CD8-positive, alpha-beta memory T cell (primary cell): ENCODE results near the gene ARID3C. TPM values are rescaled to one million over a fixed set of nuclear protein-coding genes. Genes with fewer than 3 reads are reported as not detected.

Experiments
- CTCF ChIA-PET: fragments of 350-600 bp; sonication (Branson Sonifier 250); formaldehyde crosslinking; loops from one replicate; lab custom pipeline; 2021; ENCODE audit warnings: antibody characterized with exemption; lab: Charles Lee
- POLR2A ChIA-PET: fragments of 350-600 bp; sonication (Branson Sonifier 250); formaldehyde crosslinking; loops from one replicate; lab custom pipeline; 2021; ENCODE audit warnings: antibody characterized with exemption; lab: Charles Lee
- DNase-seq, 5 donors: peaks; one replicate each; pipeline versions ENCODE4 v3.0.0 to v3.0.0-alpha.2; 2020 to 2022; ENCODE audit warnings: mixed read lengths in 1 of 5
- H3K27ac ChIP-seq: one replicate; pipeline ENCODE4 v1.7.0; 2013; ENCODE audit warnings: low read depth, mild to moderate bottlenecking, low read length, moderate library complexity
- H3K27me3 ChIP-seq: 2 replicates; pipeline ENCODE4 v1.7.0; 2013; ENCODE audit warnings: low read length, mild to moderate bottlenecking; ENCODE audit not compliant: insufficient read depth, poor library complexity, severe bottlenecking
- H3K36me3 ChIP-seq: 2 replicates; pipeline ENCODE4 v1.7.0; 2013; ENCODE audit warnings: mild to moderate bottlenecking, low read length, moderate library complexity; ENCODE audit not compliant: insufficient read depth
- H3K4me1 ChIP-seq: 2 replicates; pipeline ENCODE4 v1.7.0; 2013; ENCODE audit warnings: mild to moderate bottlenecking, low read length, moderate library complexity; ENCODE audit not compliant: insufficient read depth
- H3K4me3 ChIP-seq: 2 replicates; pipeline ENCODE4 v1.7.0; 2013; ENCODE audit warnings: mild to moderate bottlenecking, low read length
- H3K9me3 ChIP-seq: 2 replicates; pipeline ENCODE4 v1.7.0; 2013; ENCODE audit warnings: mild to moderate bottlenecking, low read length
- H3K27ac Mint-ChIP-seq, 8 donors: one replicate each; pipeline ENCODE4 v1.8.0; 2020 to 2021; ENCODE audit warnings: mixed read lengths in 8 of 8, mild to moderate bottlenecking in 6 of 8, inconsistent platforms in 3 of 8, moderate library complexity in 3 of 8
- H3K27me3 Mint-ChIP-seq, 2 donors: one replicate each; pipeline ENCODE4 v1.8.0; 2020 to 2021; ENCODE audit warnings: mixed read lengths in 2 of 2, mild to moderate bottlenecking in 1 of 2, moderate library complexity in 1 of 2
- H3K36me3 Mint-ChIP-seq, 3 donors: one replicate each; pipeline ENCODE4 v1.8.0; 2020 to 2021; ENCODE audit warnings: mixed read lengths in 3 of 3, inconsistent platforms in 1 of 3, mild to moderate bottlenecking in 1 of 3
- H3K4me1 Mint-ChIP-seq, 3 donors: one replicate each; pipeline ENCODE4 v1.8.0; 2020 to 2021; ENCODE audit warnings: mixed read lengths in 3 of 3, inconsistent platforms in 1 of 3, mild to moderate bottlenecking in 1 of 3
- H3K4me3 Mint-ChIP-seq, 7 donors: one replicate each; pipeline ENCODE4 v1.8.0; 2020 to 2021; ENCODE audit warnings: mixed read lengths in 7 of 7, mild to moderate bottlenecking in 6 of 7, moderate library complexity in 4 of 7, inconsistent platforms in 2 of 7
- H3K9me3 Mint-ChIP-seq, 5 donors: one replicate each; pipeline ENCODE4 v1.8.0; 2020 to 2022; ENCODE audit warnings: mixed read lengths in 5 of 5, mild to moderate bottlenecking in 3 of 5, moderate library complexity in 2 of 5, inconsistent platforms in 1 of 5
- polyA plus RNA-seq: library from polyadenylated mRNA; unstranded; fragments of 300-500 nt; fragmentation: Illumina TruSeq; gene quantifications from one replicate; pipeline ENCODE4 v1.2.3, GENCODE V29; 2021
- total RNA-seq, 2 experiments: library from RNA; stranded (reverse); gene quantifications; one replicate each; pipeline ENCODE4 v1.2.3, GENCODE V29; 2021

Gene ARID3C
- total and polyA plus RNA-seq, 3 experiments from 2014 or later, result 0.22 to 0.44 TPM; not detected in 1

DNA sequence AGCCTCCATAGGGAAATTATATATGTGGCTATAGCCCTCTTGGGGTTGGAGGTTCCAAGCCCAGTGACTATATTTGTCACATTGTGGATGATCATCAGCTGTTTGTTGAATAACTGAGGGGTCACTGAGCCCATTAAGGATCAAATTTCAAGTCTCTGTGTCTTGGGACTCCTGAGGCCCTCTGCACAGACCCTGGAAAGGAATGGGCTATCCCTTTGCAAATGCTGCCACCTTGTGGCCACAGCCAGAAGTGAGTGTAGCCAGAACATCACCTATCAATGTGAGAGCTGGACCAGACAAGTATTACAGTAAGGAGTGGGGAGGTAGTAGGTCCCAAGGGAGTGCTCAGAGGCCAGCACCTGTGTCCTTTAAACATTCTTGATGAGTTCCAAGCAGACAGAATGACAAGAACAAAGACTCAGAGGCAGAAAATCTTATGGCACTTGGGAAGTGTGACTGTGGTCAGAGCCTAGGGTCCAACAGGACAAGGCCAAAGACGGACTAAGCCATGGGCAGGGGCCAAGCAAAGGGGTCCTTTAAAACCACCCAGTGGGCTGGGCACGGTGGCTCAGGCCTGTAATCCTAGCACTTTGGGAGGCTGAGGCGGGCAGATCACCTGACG is 25.1 kb downstream of the ARID3C start:
- Mint-ChIP-seq H3K36me3 (no peaks in the 10 kb centered on the region), H3K27me3 (no peaks in the 10 kb centered on the region), H3K4me3 (peak overlapping the region in 1 of 7 donors; percentile 2), H3K4me1 (no peaks in the 10 kb centered on the region), H3K27ac (no peak overlapping the region), H3K9me3 (no peaks in the 10 kb centered on the region)
- H3K9me3 ChIP-seq, result no peaks in the 10 kb centered on the region
- no peaks in the 10 kb centered on the region for H3K36me3 ChIP-seq
- ChIA-PET POLR2A (no interaction called here), CTCF (interaction anchor here (0.6 to 6.9 kb wide), 21 partner anchors 9 to 272 kb away, joined by 3 to 47 read pairs (median 4); partner anchors contain the start of genes CCL21, DCTN3, ENHO and SIGMAR1)
- DNase-seq, result peak; percentile 65 to 86 (median 73)
- no peaks in the 10 kb centered on the region for H3K27me3 ChIP-seq
- H3K4me1 ChIP-seq, result no peaks in the 10 kb centered on the region
- H3K4me3 ChIP-seq, result no peak overlapping the region
- H3K27ac ChIP-seq, result no peak overlapping the region

DNA sequence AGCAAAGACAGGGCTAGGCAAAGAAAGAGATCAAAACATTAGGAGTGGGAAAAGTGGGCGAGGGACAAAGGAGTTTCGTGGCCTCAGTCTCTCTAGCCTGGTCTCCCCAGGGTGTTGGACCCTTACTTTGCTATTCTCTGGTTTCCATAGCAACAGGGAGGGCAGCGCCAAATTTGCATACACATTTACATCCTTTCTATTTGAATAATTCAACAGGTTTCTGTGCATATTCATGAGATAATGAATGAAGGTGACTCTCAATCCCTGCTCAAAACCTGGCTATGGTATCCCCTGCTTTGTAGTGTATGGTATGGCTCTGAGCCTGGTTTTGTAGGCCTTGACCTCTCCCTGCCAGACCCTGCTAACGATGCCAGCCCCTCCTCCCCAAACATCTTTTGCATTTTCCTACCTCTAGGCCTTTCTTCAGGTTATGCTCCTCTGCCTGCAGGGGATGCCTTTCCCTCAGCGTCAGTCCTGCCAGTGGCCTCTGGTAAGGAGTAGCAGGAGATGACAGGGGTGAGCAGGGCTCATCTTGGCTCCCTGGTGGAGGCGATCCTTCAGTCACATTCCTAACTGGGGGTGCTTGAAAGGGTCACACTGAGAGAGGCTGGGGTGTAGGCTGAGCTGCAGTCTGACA is 26.8 kb downstream of the ARID3C start:
- Mint-ChIP-seq H3K27ac (peak overlapping the region in 1 of 8 donors; percentile 85), H3K36me3 (no peaks in the 10 kb centered on the region), H3K4me3 (no peak overlapping the region), H3K9me3 (no peaks in the 10 kb centered on the region), H3K27me3 (no peaks in the 10 kb centered on the region), H3K4me1 (no peaks in the 10 kb centered on the region)
- no peak overlapping the region for H3K27ac ChIP-seq
- POLR2A ChIA-PET, result no interaction called here
- no peaks in the 10 kb centered on the region for H3K27me3 ChIP-seq
- H3K4me1 ChIP-seq, result no peaks in the 10 kb centered on the region
- CTCF ChIA-PET, result interaction anchor here (0.8 to 6.9 kb wide), 6 partner anchors 8 to 189 kb away, joined by 4 to 47 read pairs (median 6); no protein-coding TSS in a partner anchor
- H3K4me3 ChIP-seq, result no peak overlapping the region
- DNase-seq, result no peak
- no peaks in the 10 kb centered on the region for H3K9me3 ChIP-seq
- no peaks in the 10 kb centered on the region for H3K36me3 ChIP-seq

DNA sequence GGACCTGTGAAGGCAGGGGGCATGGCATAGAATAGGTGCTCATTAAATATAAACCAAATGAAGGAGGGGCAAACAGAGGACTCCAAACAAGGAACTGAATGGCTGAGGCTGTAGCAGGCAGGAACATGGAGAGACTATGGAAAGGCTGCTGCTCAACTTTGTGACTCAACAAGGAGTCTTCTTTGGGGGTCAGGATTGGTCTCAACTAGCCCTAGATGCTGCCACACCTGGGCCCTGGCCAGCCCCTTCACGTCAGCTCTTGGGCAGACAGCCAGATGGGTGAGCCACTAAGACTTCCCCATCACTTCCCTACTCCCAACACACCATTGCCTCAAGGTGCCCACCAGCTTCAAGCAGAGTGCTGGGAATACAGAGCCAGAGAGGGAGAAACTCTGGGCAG is 28.0 kb downstream of the ARID3C start:
- no peaks in the 10 kb centered on the region for H3K9me3 Mint-ChIP-seq
- Histone ChIP-seq H3K9me3 (no peaks in the 10 kb centered on the region), H3K4me1 (no peaks in the 10 kb centered on the region), H3K36me3 (no peaks in the 10 kb centered on the region), H3K27me3 (no peaks in the 10 kb centered on the region), H3K4me3 (no peak overlapping the region), H3K27ac (no peak overlapping the region)
- H3K4me3 Mint-ChIP-seq, result no peak overlapping the region
- H3K27me3 Mint-ChIP-seq, result peaks cover 3 to 7% of the 10 kb centered on the region in 2 donors
- POLR2A ChIA-PET, result no interaction called here
- H3K36me3 Mint-ChIP-seq, result no peaks in the 10 kb centered on the region
- no peaks in the 10 kb centered on the region for H3K4me1 Mint-ChIP-seq
- CTCF ChIA-PET, result interaction anchor here (0.6 to 1.0 kb wide), 3 partner anchors 9 to 53 kb away, joined by 3 to 4 read pairs (median 3); partner anchors contain the start of gene RPP25L
- no peak overlapping the region for H3K27ac Mint-ChIP-seq
- DNase-seq, result no peak

DNA sequence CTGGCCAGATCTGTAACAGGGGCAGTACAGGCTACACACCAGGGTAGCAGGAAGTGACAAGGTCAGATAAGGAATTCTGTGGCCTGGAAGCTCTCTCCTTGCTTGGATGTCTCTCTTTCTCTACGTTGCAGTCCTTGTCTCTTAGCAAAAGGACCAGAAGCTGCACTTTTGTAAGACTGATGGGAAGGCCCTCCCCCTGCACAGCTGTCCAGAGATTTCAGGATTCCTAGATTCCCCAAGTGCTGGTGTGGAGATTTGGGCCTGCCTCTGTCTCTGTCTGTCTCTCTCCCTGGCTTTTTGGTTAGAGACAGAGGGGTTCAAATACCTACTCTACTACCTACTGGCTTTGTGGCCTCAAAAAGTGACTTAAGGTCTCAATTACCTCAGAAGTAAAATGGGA is 29.3 kb downstream of the ARID3C start:
- POLR2A ChIA-PET, result no interaction called here
- CTCF ChIA-PET, result no interaction called here
- no peak overlapping the region for H3K4me3 ChIP-seq

DNA sequence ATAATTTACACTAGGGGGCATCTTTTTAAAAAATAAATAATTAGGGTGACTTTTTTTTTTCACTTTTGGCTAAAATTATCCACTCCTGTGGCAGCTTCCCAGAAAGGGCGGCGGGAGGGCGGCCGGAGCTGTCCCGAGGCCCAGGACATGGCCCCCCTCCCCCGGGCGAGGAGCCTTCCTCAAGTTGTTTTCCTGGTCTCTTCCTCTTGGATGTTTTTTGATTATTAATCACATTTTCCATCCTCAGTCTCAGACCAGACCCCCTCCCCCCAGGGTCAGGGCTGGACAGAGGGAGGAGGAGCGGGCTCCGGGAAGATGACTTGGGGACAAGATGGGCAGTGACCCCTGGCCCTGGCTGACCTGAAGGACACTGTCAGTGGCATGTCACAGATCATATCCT is 34.7 kb downstream of the ARID3C start:
- H3K36me3 Mint-ChIP-seq, result no peaks in the 10 kb centered on the region
- peaks cover 9 to 30% (median 13%) of the 10 kb centered on the region in 3 donors for H3K4me1 Mint-ChIP-seq
- Histone ChIP-seq H3K27ac (no peak overlapping the region), H3K4me3 (no peak overlapping the region), H3K27me3 (peaks cover 35% of the 10 kb centered on the region), H3K36me3 (no peaks in the 10 kb centered on the region), H3K4me1 (peaks cover 15% of the 10 kb centered on the region), H3K9me3 (no peaks in the 10 kb centered on the region)
- ChIA-PET POLR2A (no interaction called here), CTCF (interaction anchor here (1.0 to 1.2 kb wide), 2 partner anchors 9 to 26 kb away, joined by 3 to 4 read pairs; partner anchors contain the start of gene DCTN3)
- H3K27me3 Mint-ChIP-seq, result peaks cover 31 to 53% of the 10 kb centered on the region in 2 donors
- no peak overlapping the region for H3K27ac Mint-ChIP-seq
- no peaks in the 10 kb centered on the region for H3K9me3 Mint-ChIP-seq
- DNase-seq, result no peak
- no peak overlapping the region for H3K4me3 Mint-ChIP-seq

More for the DNA sequence above, 29.3 kb downstream of the ARID3C start:
- no peak overlapping the region for H3K27ac ChIP-seq
- peaks cover under 1% of the 10 kb centered on the region for H3K27me3 ChIP-seq
- H3K9me3 Mint-ChIP-seq, result no peaks in the 10 kb centered on the region
- no peak for DNase-seq
- no peaks in the 10 kb centered on the region for H3K4me1 Mint-ChIP-seq
- no peaks in the 10 kb centered on the region for H3K4me1 ChIP-seq
- peaks cover 3 to 12% of the 10 kb centered on the region in 2 donors for H3K27me3 Mint-ChIP-seq
- H3K36me3 ChIP-seq, result no peaks in the 10 kb centered on the region
- H3K4me3 Mint-ChIP-seq, result no peak overlapping the region
- no peaks in the 10 kb centered on the region for H3K36me3 Mint-ChIP-seq
- H3K27ac Mint-ChIP-seq, result no peak overlapping the region
- H3K9me3 ChIP-seq, result no peaks in the 10 kb centered on the region

DNA sequence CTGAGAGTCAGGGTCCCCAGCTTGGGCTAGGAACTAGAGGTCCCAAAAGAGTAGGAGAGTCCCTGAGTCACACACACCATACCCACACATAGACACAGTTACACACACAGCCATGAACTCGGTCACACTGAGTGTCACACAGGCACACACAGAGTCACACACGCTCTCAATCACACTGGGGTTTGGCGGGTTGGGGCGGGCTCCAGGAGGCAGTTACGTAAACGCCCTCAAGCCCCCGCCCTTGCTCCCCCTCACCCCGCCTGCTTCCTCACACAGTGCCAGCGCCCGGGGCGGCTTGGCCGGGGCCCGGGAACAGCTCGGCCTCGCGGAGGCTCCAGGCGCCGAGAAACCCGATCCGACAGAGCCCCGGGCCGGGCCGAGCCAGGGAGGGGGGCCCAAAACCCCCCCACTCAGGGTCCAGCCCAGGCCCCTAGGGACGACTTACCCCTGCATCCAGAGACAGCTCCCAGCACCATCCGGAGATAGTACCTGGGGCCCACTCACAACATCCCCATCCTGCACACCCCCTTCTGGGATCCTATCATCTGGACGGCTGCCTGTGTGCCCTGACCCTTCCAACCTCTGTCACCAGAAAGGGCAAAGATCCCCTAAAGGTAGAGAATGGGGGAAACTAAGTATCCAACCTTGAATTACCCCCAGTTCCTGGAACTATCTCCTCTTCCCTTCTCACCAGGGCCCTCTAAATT is 35.8 kb downstream of the ARID3C start:
- H3K36me3 ChIP-seq, result no peaks in the 10 kb centered on the region
- H3K4me3 ChIP-seq, result no peak overlapping the region
- peaks cover 47% of the 10 kb centered on the region for H3K27me3 ChIP-seq
- ChIA-PET CTCF (interaction anchor here (1.4 to 3.3 kb wide), 6 partner anchors 9 to 189 kb away, joined by 3 to 22 read pairs (median 12); no protein-coding TSS in a partner anchor), POLR2A (no interaction called here)
- Mint-ChIP-seq H3K27me3 (peaks cover 42 to 64% of the 10 kb centered on the region in 2 donors), H3K4me1 (peaks cover 17 to 40% (median 23%) of the 10 kb centered on the region in 3 donors), H3K36me3 (peaks cover 0 to 3% (median 0%) of the 10 kb centered on the region in 3 donors), H3K9me3 (no peaks in the 10 kb centered on the region), H3K4me3 (peak overlapping the region in 5 of 7 donors; percentile 2 to 77 (median 75)), H3K27ac (no peak overlapping the region)
- H3K27ac ChIP-seq, result no peak overlapping the region
- H3K9me3 ChIP-seq, result no peaks in the 10 kb centered on the region
- no peak for DNase-seq
- H3K4me1 ChIP-seq, result peaks cover 15% of the 10 kb centered on the region

DNA sequence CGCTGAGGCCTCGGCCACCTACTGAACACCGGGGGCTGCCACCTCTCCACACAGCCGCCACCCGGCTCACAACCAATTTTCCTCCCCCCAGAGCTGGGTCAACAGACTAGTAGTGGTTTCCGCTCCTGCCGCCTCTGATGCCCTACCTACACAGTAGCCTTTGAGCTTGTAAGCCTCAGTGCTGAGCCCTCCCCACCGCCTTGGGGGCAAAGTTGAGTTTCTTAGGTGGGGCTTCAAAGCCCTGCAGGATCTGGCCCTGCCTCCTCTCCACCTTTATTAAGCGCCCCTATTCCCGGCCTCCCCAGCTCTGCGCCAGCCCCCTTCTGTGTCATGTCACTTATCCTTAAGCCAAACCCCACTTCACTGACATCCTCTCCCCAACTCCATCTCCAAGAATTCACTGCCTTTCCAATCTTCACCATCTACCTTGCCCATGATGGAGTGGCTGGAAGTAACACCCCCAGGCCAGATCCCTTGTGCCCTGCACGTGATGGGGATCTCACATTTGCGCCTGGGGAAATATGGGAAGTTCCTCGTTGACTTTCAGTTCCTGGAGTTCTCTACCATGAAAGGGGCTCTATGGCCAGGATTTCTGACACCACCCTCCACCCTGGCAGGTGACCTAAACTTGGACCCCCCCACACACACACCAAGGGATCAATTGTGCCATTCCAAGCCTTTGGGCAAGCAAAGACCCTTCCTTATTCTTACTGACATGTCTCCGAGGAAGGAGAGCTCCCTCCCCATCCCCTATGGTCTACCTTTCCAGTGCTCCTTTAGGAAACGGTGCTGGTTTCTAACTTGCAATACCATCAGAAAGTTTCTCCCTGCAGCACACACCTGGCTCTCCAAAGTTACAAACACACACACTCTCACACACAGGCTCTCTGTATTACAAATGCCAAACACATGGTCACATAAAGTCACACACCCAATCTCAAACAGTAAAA is 36.7 kb downstream of the ARID3C start:
- H3K27me3 Mint-ChIP-seq, result peaks cover 51 to 72% of the 10 kb centered on the region in 2 donors
- peak overlapping the region; percentile 64 to 89 (median 76) for H3K4me3 Mint-ChIP-seq

More for the DNA sequence above, 36.7 kb downstream of the ARID3C start:
- H3K4me3 ChIP-seq, result peak overlapping the region; percentile 66
- no peaks in the 10 kb centered on the region for H3K9me3 ChIP-seq
- peaks cover 17 to 40% (median 23%) of the 10 kb centered on the region in 3 donors for H3K4me1 Mint-ChIP-seq
- no peak for DNase-seq
- no peaks in the 10 kb centered on the region for H3K36me3 ChIP-seq
- H3K27ac Mint-ChIP-seq, result no peak overlapping the region
- ChIA-PET CTCF (interaction anchor here (0.6 to 3.3 kb wide), 25 partner anchors 8 to 215 kb away, joined by 3 to 22 read pairs (median 4); partner anchors contain the start of genes DCTN3, MYORG, RPP25L and SIGMAR1), POLR2A (no interaction called here)
- H3K27ac ChIP-seq, result no peak overlapping the region
- peaks cover 55% of the 10 kb centered on the region for H3K27me3 ChIP-seq
- peaks cover 0 to 3% (median 0%) of the 10 kb centered on the region in 3 donors for H3K36me3 Mint-ChIP-seq
- peaks cover 15% of the 10 kb centered on the region for H3K4me1 ChIP-seq
- H3K9me3 Mint-ChIP-seq, result no peaks in the 10 kb centered on the region
